Psoas muscle (tissue), 8 donors: ENCODE measurements around the gene SYT2. TPM values are rescaled to one million over a fixed set of nuclear protein-coding genes. Genes with fewer than 3 reads are reported as not detected.

Experiments
- ATAC-seq, 4 donors: fragments of 200-7000 bp; cut with Tn5 transposase; one replicate each; pipeline ENCODE4 v1.9.1; 2020; ENCODE audit warnings: moderate library complexity in 3 of 4, mild to moderate bottlenecking in 2 of 4
- DNase-seq, 2 donors: peaks; one replicate each; pipeline ENCODE4 v3.0.0-alpha.2; 2020
- H3K27ac ChIP-seq: fragments of 200-600 bp; one replicate; pipeline ENCODE4 v1.8.0; 2022
- H3K27me3 ChIP-seq, 3 donors: fragments of 200-600 bp in 1 of 3; one replicate each; pipeline versions ENCODE4 v1.6.1 to v1.8.0; 2013 to 2022; ENCODE audit warnings: low read length in 2 of 3, mild to moderate bottlenecking in 2 of 3, moderate library complexity in 1 of 3; ENCODE audit not compliant: insufficient read depth in 3 of 3
- H3K36me3 ChIP-seq, 2 donors: fragments of 200-600 bp in 1 of 2; one replicate each; pipeline versions ENCODE4 v1.6.1 to v1.8.0; 2013 to 2022; ENCODE audit warnings: low read depth in 1 of 2, mild to moderate bottlenecking in 1 of 2, moderate library complexity in 1 of 2; ENCODE audit not compliant: insufficient read depth in 1 of 2
- H3K4me1 ChIP-seq: fragments of 200-600 bp; one replicate; pipeline ENCODE4 v1.8.0; 2022
- H3K4me3 ChIP-seq: fragments of 200-600 bp; one replicate; pipeline ENCODE4 v1.8.0; 2022; ENCODE audit warnings: mild to moderate bottlenecking
- H3K9me3 ChIP-seq: fragments of 200-600 bp; one replicate; pipeline ENCODE4 v1.8.0; 2022
- CTCF ChIP-seq: fragments of 200-600 bp; IDR thresholded peaks from one replicate; pipeline ENCODE4 v1.8.0; 2022; ENCODE audit warnings: antibody characterized with exemption
- WGBS, 3 donors: extraction: QIAGEN DNeasy Blood & Tissue Kit; methylation state at CpG; one replicate each; pipeline versions ENCODE4 v1.1.6 to v1.1.7; 2013; 5-methylcytosine and 5-hydroxymethylcytosine counted together
- intact Hi-C, 2 donors: fragments of 100-400 bp; cut with DNase I; formaldehyde crosslinking; loops; one replicate each; pipeline versions ENCODE4 v1.11.0 to v1.14.2; 2022
- long read RNA-seq, 2 donors: library from polyadenylated mRNA; unstranded; transcript quantifications; one replicate each; pipeline ENCODE4 v2.0.0, GENCODE V29; 2021
- polyA plus RNA-seq, 3 donors: library from polyadenylated mRNA; stranded (reverse); fragments of 200-250 nt; gene quantifications; one replicate each; pipeline ENCODE4 v1.2.3, GENCODE V29; 2013
- total RNA-seq, 4 donors: library from RNA; stranded (reverse); fragmentation: NEBNext Ultra II Directional in 2 of 4; extraction: Animal tissue kit (Norgen Biotek cat#: 25700) in 2 of 4; gene quantifications; one replicate each; pipeline versions ENCODE4 v1.2.1 to v1.2.4, GENCODE V29; 2021 to 2023
- donor health status: healthy with polysubstance abuse.
- donor health status: DM: no; HTN: no; CAD: no; lungs with moderate emphysema.
- donor health status: Bipolar disorder and iron deficiency.
- donor health status: healthy.
- donor health status: DM: yes; HTN: yes; CAD: no.
- donor health status: DM: no; HTN: no; CAD: no.
- donor health status: DM: no; HTN: no; CAD: no.
- donor health status: DM: yes; HTN: yes; CAD: no.

SYT2 gene
- total RNA-seq (under 1 TPM in 1 of 4 donors, not detected in 3; 0.02 TPM), polyA plus RNA-seq (under 1 TPM in 1 of 3 donors, not detected in 2; 0.01 TPM)
- long read RNA-seq, donor 1, result 0 reads
- long read RNA-seq, donor 2, partial matches to known transcripts, result 0 of 1 reads
- long read RNA-seq, donor 2, other reads (novel, unspliced or antisense), result 1 of 1 reads

- Histone ChIP-seq H3K9me3 (no peaks in the 10 kb centered on the region), H3K4me1 (peaks cover 11% of the 10 kb centered on the region), H3K27me3 (peaks cover 0 to 57% (median 20%) of the 10 kb centered on the region in 3 donors), H3K4me3 (peak within 1 kb of the TSS; percentile 60), H3K36me3 (no peaks in the 10 kb centered on the region), H3K27ac (no peak within 1 kb of the TSS)
- no peak for TF ChIP-seq CTCF
- intact Hi-C loops, result loop anchor here in 1 of 2 donors (10.0 kb wide), 1 partner anchor 386 kb away; no protein-coding TSS in a partner anchor
- peak in 3 of 4 donors; percentile 34 to 48 (median 46) for ATAC-seq
- WGBS, 3 donors, result 5 to 10% (median 8%) methylated on average over 38 to 64 of the region's 64 CpGs
- DNase-seq, result peak; percentile 27 to 50
These were observed at the start of gene SYT2 for GRCh38 chr1:202710070-202711045. Gene SYT2, minus strand, starts transcription at chr1:202710454. Its CDS starts 104,682 bp downstream, at chr1:202605772.

- peaks cover 12 to 99% of the 10 kb centered on the region in 2 donors for H3K36me3 ChIP-seq
- H3K27ac ChIP-seq, result no peak overlapping the region
- no peak for TF ChIP-seq CTCF
- no peak for ATAC-seq
- DNase-seq, result no peak
- no peaks in the 10 kb centered on the region for H3K4me1 ChIP-seq
- no peak overlapping the region for H3K4me3 ChIP-seq
- WGBS, 3 donors, result 90 to 95% (median 92%) methylated on average over 2 of the region's 2 CpGs
- H3K27me3 ChIP-seq, result no peaks in the 10 kb centered on the region
- H3K9me3 ChIP-seq, result no peaks in the 10 kb centered on the region
- intact Hi-C loops, result loop anchor here in 1 of 2 donors (10.0 kb wide), 1 partner anchor 158 kb away; no protein-coding TSS in a partner anchor
These were observed 46.1 kb upstream of the SYT2 start for GRCh38 chr1:202756391-202756790.

- ATAC-seq (no peak), DNase-seq (no peak)
- WGBS, 3 donors, result 96 to 100% (median 98%) methylated on average over 2 of the region's 2 CpGs
- Histone ChIP-seq H3K27me3 (no peaks in the 10 kb centered on the region), H3K4me1 (no peaks in the 10 kb centered on the region), H3K27ac (no peak overlapping the region), H3K9me3 (no peaks in the 10 kb centered on the region), H3K36me3 (peaks cover 12 to 99% of the 10 kb centered on the region in 2 donors), H3K4me3 (no peak overlapping the region)
- no peak for TF ChIP-seq CTCF
- intact Hi-C loops, result loop anchor here in 1 of 2 donors (5.0 to 10.0 kb wide), 2 partner anchors 161 to 243 kb away; no protein-coding TSS in a partner anchor
These were observed 44.0 kb upstream of the SYT2 start for GRCh38 chr1:202754293-202754692.

GRCh38 chr1:202752774-202753173 lies 42.5 kb upstream of the SYT2 start:
- no peak for ATAC-seq
- WGBS, 3 donors, result 65 to 79% (median 73%) methylated on average over 3 of the region's 3 CpGs
- intact Hi-C loops, result loop anchor here in 1 of 2 donors (5.0 to 10.0 kb wide), 2 partner anchors 162 to 245 kb away; no protein-coding TSS in a partner anchor

More at GRCh38 chr1:202752774-202753173, 42.5 kb upstream of the SYT2 start:
- H3K4me1 ChIP-seq, result no peaks in the 10 kb centered on the region
- no peak for TF ChIP-seq CTCF
- no peak overlapping the region for H3K4me3 ChIP-seq
- no peak for DNase-seq
- peaks cover 12 to 99% of the 10 kb centered on the region in 2 donors for H3K36me3 ChIP-seq
- no peak overlapping the region for H3K27ac ChIP-seq
- no peaks in the 10 kb centered on the region for H3K9me3 ChIP-seq
- no peaks in the 10 kb centered on the region for H3K27me3 ChIP-seq
